ENCODE measurements around the gene CDC42EP2.

Gene CDC42EP2, protein sequence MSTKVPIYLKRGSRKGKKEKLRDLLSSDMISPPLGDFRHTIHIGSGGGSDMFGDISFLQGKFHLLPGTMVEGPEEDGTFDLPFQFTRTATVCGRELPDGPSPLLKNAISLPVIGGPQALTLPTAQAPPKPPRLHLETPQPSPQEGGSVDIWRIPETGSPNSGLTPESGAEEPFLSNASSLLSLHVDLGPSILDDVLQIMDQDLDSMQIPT

DNA sequence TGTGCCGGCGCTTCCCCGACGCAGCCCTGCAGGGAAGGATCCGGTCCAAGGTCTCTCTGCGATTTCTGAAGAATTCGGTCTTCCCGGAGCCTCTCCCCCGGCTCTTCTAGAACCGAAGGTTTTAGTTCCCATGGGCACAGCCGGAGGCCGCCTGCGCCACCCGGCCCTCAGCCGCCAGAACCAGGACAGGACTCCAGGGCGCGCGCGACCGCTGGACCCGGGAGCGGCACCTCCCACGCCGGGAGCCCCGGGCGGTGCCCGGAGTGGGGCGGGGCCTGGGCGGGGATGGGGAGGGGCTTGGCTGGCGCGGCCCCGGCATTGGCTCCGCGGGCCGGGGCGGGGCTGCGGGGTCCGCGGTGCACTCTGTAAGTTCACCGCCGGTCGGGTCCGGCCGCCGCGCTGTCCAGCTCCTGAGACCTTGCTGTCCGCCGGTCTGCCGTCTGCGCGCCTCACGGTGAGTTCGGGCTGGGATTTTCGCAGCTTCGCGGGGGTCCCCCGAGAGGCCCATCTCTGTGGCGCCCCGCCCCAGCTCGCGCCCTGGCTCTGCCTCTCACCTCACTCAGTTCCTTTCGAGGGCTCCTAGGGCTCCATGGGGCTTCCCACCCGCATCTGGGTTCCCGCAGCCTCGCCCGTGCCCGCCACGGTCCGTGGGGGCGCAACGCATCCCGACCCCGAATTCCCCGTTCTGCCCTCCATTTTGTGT is at the start of gene CDC42EP2:
CDC42EP2 (plus strand) TSS at position 366 of the 703 bp plus-strand sequence. CDS start 6,033 bp downstream, outside the sequence.
- DNase-seq (ENCODE audit: low spot score), result peak; percentile 92

DNA sequence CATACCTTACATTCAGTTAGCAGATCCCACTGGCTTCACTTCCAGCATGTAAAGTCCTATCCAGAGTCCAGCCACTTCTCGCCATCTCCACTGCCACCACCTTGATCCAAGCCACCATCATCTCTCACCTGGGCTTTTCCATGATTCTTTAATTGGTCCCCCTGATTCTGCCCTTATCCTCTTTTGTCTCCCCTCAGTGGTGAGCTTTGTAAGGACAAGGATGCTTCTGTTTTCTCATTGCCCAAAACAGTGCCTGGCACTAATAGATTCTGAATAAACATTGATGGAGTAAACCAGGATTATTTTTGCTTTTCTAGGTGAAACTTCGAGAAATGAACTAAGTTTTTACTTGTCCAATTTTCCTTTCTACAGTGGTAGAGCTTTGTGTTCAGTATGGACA is 48.5 kb upstream of the CDC42EP2 start:
- DNase-seq (ENCODE audit: low spot score), result no peak

DNA sequence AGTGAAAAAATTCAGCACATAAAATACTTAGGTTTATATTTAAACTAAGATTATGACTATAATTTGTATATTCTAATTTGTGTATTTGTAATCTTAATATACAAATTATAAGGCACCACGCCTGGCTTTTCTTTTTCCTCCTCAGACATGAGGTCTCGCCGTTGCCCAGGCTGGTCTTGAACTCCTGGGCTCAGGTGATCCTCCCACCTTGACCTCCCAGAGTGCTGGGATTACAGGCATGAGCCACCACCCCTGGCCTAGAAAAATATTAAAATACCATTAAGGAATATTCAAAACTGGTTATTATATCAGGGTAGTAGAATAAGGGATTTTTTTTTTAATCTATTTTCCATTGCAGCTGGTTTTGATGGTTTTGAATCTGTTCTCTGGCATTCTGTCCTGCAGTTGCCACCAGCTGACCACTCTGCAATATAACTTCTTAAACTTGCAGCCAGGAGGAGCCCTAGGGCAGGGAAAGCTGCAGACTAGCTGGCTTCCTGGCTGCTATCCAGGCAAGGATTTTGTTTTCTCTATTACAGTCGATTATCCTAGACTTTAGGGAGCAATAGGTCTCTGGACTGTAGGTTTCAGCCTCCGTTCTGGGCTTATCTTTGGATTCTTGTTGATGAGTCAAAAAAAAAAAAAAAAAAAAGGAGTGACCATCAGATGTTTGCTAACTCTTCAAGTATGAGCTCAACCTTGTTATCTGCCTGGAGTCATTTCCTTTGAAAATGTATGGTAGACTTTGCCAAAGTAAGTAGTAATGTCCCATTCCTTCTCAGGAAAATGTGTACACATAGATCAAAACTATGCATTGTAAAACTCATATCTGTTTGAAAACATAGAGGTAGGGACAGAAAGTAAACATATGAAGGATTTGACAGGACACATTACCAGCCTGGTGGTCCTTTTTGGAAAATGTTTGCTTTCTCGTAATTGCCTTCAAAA is 39.7 kb upstream of the CDC42EP2 start:
- DNase-seq (ENCODE audit: low spot score), result peak; percentile 82

DNA sequence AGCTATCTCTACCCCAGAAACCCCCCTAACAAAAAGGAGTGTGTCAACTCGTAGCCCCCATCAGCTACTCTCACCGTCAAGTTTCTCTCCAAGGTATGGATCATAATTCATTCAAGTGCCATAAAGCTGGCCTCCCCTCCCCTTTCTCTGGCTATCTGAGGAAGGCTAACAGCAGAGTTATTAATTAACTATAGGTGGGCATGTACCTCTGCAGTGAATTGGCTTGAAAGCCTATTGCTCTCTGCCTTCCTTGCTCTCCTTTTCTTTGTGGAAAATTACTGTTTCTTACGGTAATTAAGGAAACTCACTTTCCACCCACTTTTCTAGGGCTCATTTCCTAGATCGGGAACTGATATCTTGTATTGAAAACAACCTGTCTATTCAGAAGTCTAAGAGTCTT is 38.8 kb upstream of the CDC42EP2 start:
- no peak for DNase-seq (ENCODE audit: low spot score)

DNA sequence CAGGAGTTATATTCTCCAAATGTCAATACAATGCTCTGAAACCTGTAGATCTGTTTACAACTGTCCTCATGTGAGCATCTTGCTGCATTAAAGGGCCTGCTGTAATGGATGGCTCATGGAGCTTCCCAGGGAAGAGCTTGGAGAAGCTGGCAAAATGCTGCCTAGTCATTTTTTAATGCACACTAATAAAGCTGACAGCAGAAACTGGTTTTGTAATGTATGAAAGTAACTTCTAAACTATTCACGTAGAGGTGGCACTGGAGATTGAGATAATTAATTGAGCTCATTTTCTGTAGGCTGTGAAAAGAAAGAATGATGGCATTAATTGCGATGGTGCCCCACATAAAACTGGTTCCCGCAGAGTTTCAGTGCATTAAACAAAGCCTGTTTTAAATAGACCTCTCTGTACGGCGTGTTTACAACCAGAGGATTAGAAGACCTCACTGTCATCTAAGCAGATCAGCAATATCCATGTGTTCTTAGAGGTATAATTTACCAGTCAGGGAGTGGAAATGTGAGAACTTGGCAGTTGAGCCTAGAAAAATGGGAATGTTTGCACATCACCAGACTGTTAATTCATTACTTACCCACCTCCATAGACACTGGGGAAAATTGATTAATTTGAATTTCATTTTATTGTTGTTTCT is 36.9 kb upstream of the CDC42EP2 start:
- DNase-seq (ENCODE audit: low spot score), result no peak

DNA sequence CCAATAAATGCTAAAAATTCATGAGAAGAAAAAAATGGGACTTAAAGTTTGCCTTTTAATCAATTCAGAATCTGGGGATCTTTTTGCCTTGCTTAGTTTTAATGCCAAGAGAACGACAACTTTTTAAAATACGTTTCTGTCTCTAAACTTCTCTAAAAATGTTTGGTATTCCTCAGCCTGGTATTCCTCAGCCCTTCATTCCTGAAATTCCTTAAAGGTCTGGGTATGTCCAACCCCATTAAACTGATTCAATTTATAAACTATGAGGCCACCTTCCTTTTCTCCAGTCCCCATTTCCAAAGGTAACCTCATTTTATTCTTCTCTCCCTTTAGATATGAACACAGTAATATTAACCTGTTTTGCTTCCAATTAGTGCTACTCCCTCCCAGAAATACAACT is 36.3 kb upstream of the CDC42EP2 start:
- DNase-seq (ENCODE audit: low spot score), result no peak

DNA sequence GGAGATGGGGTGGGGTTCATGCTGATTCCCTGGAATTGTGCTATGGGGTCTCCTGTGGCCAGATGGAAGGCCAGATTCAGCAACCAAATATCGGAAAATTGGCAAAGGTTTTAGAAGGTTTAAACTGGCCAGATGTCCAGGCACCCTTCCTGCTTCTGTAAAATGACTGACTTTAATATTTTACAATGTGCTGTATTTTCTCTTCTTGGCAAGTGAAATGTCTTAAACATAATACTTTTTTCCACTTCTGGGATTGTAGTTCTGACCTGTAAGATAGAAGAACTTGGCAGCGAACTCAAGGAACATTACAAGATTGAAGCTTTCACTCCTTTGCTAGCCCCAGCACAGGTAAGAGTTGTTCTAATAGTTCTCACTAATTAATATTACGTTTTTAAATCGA is 35.4 kb upstream of the CDC42EP2 start:
- no peak for DNase-seq (ENCODE audit: low spot score)

DNA sequence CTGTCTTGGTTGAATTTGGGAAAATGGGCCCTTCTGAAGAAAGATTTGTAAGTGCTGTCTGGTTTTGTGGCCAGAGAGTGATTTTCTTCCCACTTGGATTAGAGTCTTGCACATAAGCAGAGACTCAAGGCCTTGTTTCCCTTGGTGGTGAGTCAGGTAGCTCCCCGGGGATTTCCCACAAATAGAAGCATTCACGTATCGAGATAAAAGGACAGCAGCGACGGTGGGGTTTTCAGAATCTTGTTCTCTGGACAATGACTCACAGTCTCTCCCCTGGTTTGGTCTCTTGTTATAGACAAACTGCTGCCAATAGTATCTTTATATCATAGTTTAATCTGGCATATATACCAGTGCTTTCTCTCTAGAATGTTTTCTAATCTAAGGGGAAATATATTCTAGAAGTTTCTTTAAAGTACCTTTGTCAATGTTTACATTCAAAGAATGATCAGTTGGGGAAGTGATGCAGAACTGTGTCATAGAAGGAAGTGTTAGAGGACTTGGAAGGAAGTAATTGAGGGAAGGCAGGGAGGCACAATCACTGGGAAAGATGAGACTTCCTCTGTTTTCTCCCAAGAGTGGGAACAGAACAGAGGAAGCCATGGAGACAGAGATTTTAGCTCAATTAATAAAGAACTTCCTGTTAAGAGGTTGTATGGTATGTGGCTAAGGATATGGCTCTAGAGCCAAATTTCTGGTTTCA is 34.8 kb upstream of the CDC42EP2 start:
- DNase-seq (ENCODE audit: low spot score), result no peak

DNA sequence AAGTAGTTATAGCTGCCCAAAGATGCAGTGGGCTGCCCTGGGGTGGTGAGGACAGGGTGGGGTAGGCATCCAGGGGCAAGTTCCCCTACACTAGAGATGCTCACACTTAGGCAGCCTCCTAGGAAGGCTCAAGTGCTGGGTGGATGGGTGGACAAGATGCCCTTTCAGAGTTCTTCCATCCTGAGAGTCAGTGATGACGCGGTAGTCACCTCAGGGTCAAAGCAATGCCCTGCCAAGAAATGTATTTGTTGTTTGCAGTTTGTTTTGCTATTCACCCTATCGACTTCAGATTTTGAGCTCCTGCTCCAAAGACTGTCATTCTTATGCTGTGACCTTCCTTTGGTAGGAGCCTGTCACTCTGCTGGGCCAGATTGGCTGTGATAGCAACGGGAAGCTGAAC is 34.0 kb upstream of the CDC42EP2 start:
- DNase-seq (ENCODE audit: low spot score), result no peak

DNA sequence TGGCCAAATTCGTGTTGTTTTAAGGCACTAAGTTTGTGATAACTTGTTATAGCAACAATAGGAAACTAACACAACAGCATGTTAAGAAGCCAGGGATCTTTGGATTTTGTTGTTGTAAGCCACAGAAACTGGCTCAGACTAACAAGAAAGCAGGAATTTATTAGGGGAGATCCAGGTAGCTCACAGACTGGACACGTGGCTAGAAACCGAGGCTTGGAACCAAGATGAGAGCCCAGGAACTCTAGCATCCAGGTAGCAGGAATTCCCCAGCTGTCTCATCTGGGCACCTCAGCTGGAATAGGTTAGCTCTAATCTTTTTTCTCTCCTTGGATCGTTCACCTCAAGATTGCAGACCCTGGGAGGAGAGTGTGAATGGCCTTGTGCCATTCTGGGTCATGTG is 28.0 kb upstream of the CDC42EP2 start:
- DNase-seq (ENCODE audit: low spot score), result no peak

DNA sequence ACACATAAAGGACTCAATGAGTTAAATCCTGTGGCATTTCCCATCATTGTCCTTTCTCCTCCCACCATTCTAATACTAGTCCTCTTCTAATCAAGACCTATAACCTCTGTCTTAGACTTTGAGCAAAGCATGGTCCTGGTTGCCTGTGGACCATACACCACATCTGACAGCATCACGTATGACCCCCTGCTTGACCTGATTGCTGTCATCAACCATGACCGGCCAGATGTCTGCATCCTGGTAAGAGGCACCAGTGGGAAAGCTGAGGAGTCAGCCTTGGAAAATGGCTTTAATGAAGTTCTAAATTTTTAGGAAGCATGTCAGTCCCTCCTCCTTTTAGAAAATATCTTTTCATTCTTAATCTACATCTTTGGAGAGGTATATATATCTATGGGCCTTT is 27.1 kb upstream of the CDC42EP2 start:
- DNase-seq (ENCODE audit: low spot score), result no peak

DNA sequence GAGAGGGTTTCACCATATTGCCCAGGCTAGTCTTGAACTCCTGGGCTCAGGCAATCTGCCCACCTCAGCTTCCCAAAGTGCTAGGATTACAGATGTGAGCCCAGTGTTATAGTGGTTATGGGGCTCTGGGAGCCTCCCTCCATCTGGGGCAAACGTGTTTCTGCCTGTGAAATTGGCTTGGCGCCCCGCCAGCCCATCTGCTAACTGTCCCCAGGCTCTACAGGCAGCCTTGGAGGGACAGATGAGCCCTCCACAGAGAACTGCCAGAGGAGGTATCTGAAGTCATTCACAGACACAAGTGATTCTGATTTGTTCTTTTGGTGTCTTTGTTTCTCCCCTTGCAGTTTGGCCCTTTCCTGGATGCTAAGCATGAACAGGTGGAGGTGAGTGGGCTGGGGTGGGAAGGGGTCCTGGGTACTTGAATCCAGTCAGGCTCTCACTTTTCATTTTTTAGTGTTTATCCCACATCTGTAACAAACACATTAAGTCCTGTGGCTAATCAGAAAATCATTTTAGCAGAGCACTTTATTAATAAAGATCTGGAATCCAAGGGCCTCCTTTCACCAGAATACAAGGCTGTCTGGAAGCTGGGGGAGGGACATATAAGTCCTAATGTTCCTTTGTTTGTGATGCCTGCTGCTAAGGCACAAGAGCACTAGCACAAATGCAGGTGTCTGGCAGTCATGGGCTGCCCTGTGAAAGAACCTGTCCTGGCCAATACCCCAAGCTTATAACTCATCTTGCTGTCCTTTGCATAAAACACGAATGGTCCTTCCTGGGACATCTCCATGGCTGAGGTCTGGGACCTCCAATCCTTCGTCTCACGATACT is 25.7 kb upstream of the CDC42EP2 start:
- peak; percentile 47 for DNase-seq (ENCODE audit: low spot score)

DNA sequence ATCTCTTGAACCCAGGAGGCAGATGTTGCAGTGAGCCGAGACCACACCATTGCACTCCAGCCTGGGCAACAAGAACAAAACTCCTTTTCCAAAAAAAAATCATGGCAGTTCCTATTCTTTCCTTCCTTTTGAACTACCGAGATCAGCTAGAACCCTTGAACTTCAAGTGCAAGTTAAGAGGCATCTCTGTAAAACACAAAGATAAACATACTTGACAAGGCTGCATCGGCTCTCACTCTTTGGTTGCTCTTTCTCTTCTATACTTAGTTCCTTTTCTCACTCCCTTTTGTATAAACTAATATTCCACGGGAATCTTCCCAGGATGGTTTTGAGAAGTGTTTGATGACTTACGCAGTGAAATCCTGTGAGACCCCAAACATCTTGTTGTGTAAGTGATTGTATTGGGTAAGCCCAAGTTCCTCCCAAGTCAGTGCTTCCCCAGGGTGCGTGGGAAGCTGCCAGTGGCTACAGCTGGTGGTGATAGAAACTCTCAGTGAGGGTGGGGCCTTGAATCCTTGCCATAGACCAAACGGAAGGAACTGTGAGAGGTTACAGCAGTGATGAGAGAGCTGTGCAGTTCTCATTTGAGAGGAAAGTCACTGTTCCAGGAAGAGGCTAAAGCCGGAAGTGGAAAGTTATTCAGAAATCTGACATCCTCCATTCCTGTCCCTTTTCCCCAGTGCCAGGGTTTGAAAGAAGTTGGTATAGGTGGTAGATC is 24.1 kb upstream of the CDC42EP2 start:
- DNase-seq (ENCODE audit: low spot score), result peak; percentile 90

DNA sequence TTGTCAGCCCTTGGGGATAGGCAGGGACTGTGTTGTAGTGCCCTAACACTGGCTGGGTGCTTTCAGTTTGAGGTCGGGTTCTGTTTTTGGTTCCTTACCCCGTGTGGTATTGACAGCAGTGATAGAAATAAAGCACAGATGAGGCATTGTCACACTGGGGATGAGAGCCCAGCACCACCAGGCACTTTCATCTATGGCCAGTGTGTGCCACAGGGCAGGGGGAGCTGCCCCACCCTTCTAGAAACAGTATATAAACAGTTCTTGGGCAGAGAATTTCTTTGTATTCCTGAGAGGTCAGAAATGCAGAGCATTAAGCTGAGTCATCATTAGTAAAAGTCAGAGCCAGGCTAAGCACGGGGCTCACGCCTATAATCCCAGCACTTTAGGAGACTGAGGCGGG is 23.1 kb upstream of the CDC42EP2 start:
- DNase-seq (ENCODE audit: low spot score), result peak; percentile 92

DNA sequence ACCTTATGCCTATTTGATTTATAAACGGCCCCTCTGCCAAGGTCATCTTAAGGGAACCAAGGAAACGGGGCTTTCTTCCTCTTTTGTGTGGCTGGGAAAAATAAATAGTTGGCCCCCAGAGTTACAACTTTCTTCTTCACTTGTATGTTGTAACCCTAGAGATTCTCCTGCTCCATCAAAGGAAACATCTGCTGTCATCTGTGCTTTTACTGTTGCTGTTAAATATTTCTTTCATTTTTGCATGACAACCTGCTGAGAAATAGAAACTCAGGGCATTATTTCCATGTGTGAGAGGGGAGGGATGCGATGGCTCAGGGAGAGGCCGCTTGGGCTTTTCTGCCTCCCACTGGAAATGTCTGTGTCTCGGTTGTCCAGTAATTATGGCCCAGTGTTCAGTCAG is 21.8 kb upstream of the CDC42EP2 start:
- no peak for DNase-seq (ENCODE audit: low spot score)

DNA sequence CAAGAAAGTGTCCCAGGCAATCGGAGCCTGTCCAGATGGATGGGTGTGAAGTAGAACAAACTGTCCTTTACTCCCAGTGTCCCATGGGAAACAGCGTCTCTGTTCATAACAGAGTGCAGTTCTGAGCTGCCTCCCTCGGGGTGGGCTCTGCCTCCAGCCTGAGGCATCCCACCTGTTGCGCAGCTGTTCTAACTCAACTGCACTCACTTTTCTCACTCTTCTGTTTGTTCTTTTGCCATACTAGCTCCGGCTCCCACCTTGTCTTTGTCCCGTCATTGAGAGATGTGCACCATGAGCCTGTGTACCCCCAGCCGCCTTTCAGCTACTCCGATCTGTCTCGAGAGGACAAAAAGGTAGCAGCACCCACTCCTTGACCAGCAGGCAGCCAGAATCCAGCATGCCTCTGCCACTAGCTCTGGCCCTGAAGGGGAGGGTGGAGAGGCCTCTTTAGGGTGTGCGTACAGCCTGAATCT is 20.7 kb upstream of the CDC42EP2 start:
- DNase-seq (ENCODE audit: low spot score), result no peak

DNA sequence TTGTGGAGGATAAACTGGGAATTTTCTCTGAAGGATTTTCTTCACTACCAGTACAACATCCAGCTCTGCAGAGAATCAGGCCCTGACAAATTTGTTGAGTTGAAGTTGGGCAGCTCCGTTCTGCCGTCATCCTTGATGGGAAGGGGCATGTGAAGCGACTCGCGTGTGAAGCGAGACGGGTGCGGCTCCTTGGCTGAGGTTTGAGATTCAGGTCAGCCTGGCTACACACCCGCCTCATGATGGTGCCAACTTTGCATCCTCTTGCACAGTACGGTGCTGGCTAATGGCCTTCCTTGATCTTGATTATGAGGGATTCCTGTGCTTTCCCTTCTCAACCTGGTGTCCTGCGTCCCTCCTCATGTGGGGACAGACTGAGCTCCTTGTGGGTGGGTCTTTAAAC is 19.7 kb upstream of the CDC42EP2 start:
- DNase-seq (ENCODE audit: low spot score), result no peak

DNA sequence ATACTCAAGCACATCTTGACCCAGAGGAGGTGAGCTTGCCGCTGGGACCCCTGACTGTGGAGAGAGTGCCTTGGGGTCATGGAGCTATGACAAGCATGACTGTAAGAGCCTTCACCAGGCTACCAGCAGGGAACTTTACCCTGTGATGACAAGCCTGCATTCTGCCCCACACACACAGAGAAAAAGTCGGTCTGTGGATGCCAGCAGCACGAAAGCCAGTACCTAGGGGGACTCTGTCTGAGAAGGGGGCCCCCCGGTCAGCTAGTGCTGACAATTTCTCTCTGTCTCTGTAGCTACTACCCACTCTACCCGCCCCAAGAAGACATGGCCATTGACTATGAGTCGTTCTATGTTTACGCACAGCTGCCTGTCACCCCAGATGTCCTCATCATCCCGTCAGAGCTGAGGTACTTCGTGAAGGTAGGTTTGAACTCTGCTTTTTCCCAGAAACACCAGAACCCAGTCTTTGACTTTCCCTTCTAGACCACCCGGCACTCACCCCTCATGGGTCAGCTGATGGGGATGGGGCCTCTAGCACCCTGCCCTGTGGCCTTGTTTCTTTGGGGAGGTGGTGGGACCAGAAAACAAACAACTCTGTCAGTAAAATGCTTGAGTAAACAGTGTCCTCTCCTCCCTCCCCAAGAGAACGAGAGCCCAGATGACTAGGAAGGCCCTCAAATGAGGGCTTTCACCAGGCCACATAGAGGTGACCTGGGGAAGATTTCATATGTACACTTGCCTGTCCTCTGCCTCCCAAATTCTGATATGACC is 18.9 kb upstream of the CDC42EP2 start:
- DNase-seq (ENCODE audit: low spot score), result no peak

DNA sequence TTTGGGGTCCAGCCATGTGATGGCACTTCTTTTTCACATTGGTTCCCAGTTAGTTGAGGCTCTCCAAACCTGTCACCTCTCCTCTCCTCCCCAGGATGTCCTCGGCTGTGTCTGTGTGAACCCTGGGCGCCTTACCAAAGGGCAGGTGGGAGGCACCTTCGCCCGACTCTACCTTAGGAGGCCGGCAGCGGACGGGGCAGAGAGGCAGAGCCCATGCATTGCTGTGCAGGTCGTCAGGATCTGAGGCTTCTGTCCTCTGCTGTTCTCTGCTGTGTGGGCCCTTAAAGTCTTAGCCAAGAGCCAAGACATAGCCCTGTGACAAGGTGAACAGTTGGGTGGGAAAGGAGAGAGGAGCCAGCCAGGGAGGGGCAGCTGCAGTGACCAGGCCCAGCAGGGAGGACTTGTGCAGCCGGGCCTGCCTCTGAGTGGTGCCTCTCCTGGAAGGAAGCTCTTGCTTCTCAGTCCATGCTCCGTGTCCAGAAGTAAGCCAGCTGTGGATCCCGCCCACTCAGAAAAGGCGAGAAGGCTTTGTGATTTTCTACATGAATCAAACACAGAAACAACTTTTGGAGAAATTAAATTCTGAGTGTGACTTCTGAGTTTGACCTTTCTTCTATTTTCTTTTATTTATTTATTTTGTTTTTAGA is 17.5 kb upstream of the CDC42EP2 start:
- DNase-seq (ENCODE audit: low spot score), result no peak

Measured in putamen (tissue), 1 donor.